ENCODE data around the gene RHBDF2. TPM values are rescaled to one million over a fixed set of nuclear protein-coding genes. Genes with fewer than 3 reads are reported as not detected.

Gene RHBDF2
- polyA plus RNA-seq, 3 donors, result 36.9 to 124 (median 68.6) TPM

DNA sequence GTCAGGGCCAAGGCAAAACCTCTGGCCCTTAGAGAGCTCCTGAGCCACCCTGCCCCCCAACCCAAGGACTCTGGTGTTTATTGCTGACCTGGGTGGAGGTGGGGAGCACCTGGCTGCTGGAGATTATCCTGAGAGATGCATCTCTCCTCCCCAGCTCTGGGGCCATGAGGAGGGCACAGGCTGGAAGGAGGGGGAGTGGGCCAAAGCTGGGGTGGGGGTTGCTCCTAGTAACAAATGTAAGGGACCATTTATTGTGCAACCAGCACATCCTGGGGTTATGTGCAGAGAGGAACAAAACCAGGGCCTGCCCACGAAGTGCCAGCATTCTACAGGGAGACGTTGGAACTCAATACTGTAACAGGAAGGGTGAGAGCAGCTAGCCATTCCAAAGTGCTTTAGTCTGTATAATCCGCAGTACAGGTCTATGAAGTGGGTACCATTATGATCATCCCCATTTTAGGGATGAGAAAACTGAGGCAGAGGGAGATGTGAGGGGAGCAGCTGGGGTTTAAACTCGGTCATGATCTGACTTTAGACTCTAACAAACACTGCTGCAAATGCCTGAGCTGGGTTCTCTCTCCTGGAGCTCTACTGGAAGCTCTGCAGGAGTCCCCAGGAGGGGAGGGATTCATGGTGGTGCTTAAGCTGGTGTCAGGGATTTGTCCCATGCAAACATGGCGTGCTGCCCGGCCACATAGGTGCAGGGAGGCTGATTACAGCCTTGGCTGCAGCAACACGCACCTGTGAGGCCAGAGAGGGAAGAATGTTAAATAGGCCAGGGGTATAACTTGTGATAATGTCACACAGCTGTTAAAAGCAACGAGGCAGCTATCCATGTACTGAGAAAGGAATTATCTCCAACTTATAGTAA, 1.4 kb upstream of the RHBDF2 start:
- TF ChIP-seq, protein P1, sequence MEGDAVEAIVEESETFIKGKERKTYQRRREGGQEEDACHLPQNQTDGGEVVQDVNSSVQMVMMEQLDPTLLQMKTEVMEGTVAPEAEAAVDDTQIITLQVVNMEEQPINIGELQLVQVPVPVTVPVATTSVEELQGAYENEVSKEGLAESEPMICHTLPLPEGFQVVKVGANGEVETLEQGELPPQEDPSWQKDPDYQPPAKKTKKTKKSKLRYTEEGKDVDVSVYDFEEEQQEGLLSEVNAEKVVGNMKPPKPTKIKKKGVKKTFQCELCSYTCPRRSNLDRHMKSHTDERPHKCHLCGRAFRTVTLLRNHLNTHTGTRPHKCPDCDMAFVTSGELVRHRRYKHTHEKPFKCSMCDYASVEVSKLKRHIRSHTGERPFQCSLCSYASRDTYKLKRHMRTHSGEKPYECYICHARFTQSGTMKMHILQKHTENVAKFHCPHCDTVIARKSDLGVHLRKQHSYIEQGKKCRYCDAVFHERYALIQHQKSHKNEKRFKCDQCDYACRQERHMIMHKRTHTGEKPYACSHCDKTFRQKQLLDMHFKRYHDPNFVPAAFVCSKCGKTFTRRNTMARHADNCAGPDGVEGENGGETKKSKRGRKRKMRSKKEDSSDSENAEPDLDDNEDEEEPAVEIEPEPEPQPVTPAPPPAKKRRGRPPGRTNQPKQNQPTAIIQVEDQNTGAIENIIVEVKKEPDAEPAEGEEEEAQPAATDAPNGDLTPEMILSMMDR (IDR thresholded peaks at IDR 0.05), result no peak
- 44% methylated on average over 5 of the region's 8 CpGs for WGBS (ENCODE audit: insufficient coverage)
- Histone ChIP-seq H3K4me1 (ENCODE audit: control insufficient read depth in 1 of 2, insufficient read depth in 2 of 2, low read length in 2 of 2) (peaks cover 66 to 73% of the 10 kb centered on the region in 2 donors), H3K4me3 (replicated peaks in 1 of 3; ENCODE audit: low read depth in 2 of 3, low read length in 3 of 3) (peak overlapping the region in 1 of 3 experiments; percentile 97), H3K4me2 (replicated peaks; ENCODE audit: extremely low read depth, low read length, poor library complexity, severe bottlenecking) (peak overlapping the region; percentile 100), H4K20me1 (ENCODE audit: insufficient read depth, low read length) (no peaks in the 10 kb centered on the region), H3K9ac (ENCODE audit: insufficient read depth, low read length, poor library complexity, severe bottlenecking) (peak overlapping the region; percentile 99), H3K9me3 (replicated peaks in 1 of 2; ENCODE audit: control insufficient read depth in 1 of 2, insufficient read depth in 1 of 2, low read length in 2 of 2) (no peaks in the 10 kb centered on the region), H3K36me3 (replicated peaks in 1 of 2; ENCODE audit: control insufficient read depth in 1 of 2, insufficient read depth in 2 of 2, low read length in 2 of 2) (peaks cover 4 to 12% of the 10 kb centered on the region in 2 donors), H3K27ac (ENCODE audit: low read depth in 1 of 2, low read length in 2 of 2) (peak overlapping the region; percentile 85 to 97), H3K79me2 (ENCODE audit: insufficient read depth, low read length) (peaks cover 37% of the 10 kb centered on the region), H3K27me3 (ENCODE audit: control insufficient read depth in 2 of 2, insufficient read depth in 2 of 2, low read length in 2 of 2) (no peaks in the 10 kb centered on the region), H2AFZ (ENCODE audit: insufficient read depth, low read depth, low read length, poor library complexity, severe bottlenecking) (no peak overlapping the region)
- intact Hi-C loops (cut with micrococcal nuclease), result loop anchor here in 1 of 2 donors (10.0 kb wide), 2 partner anchors 118 to 212 kb away; partner anchors contain the start of genes MXRA7 and SPHK1
- peaks cover 1 to 5% (median 4%) of the 10 kb centered on the region in 3 donors for H3K27me3 Mint-ChIP-seq (ENCODE audit: low read depth in 3 of 3)
- H3K27ac Mint-ChIP-seq, result peak overlapping the region; percentile 95 to 99 (median 98)
- peak overlapping the region; percentile 35 to 51 for H3K4me3 Mint-ChIP-seq
- DNase-seq, result peak in 2 of 3 donors; percentile 40 to 55
- H3K4me1 Mint-ChIP-seq, result peaks cover 69% of the 10 kb centered on the region
- no peaks in the 10 kb centered on the region for H3K9me3 Mint-ChIP-seq
- H3K36me3 Mint-ChIP-seq, result peaks cover 19 to 22% of the 10 kb centered on the region in 2 donors

DNA sequence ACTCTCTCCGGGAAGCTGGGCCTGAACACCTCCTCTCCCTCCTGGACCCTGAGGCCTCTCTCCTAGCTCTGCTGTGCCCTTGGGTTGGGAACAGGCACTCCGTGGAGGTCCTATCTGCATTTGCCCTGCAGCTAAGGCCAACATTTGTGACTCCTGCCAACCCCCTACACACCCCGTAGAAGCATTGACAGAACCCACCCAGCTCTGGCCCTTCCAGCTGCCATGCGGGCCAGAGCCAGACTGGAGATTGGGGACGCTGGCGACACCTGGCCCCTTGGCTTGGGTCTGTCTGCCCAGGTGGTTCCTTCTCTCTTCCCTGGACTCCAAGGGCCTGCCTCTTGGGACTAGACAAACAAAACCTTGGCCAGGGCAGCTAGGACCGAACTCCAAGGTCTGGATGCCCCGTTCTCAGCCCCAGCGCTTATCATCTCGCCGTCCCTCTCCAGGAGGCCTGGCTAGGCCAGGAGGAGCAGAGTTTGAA, 644 bp upstream of the RHBDF2 start:
- intact Hi-C loops (cut with micrococcal nuclease), result loop anchor here (1.0 to 10.0 kb wide), 3 partner anchors 9 to 213 kb away; partner anchors contain the start of genes MXRA7 (in 1 of the 2) and SPHK1 (in 1 of the 2)
- Histone ChIP-seq H3K9ac (ENCODE audit: insufficient read depth, low read length, poor library complexity, severe bottlenecking) (peak overlapping the region; percentile 99), H3K4me2 (replicated peaks; ENCODE audit: extremely low read depth, low read length, poor library complexity, severe bottlenecking) (peak overlapping the region; percentile 100), H3K36me3 (replicated peaks in 1 of 2; ENCODE audit: control insufficient read depth in 1 of 2, insufficient read depth in 2 of 2, low read length in 2 of 2) (peaks cover 4 to 16% of the 10 kb centered on the region in 2 donors), H3K79me2 (ENCODE audit: insufficient read depth, low read length) (peaks cover 44% of the 10 kb centered on the region), H3K27ac (ENCODE audit: low read depth in 1 of 2, low read length in 2 of 2) (peak overlapping the region; percentile 85 to 97), H2AFZ (ENCODE audit: insufficient read depth, low read depth, low read length, poor library complexity, severe bottlenecking) (peak overlapping the region; percentile 42), H3K4me3 (replicated peaks in 1 of 3; ENCODE audit: low read depth in 2 of 3, low read length in 3 of 3) (peak overlapping the region in 1 of 3 experiments; percentile 97), H3K9me3 (replicated peaks in 1 of 2; ENCODE audit: control insufficient read depth in 1 of 2, insufficient read depth in 1 of 2, low read length in 2 of 2) (no peaks in the 10 kb centered on the region), H3K27me3 (ENCODE audit: control insufficient read depth in 2 of 2, insufficient read depth in 2 of 2, low read length in 2 of 2) (no peaks in the 10 kb centered on the region), H3K4me1 (ENCODE audit: control insufficient read depth in 1 of 2, insufficient read depth in 2 of 2, low read length in 2 of 2) (peaks cover 72 to 80% of the 10 kb centered on the region in 2 donors), H4K20me1 (ENCODE audit: insufficient read depth, low read length) (no peaks in the 10 kb centered on the region)
- peaks cover 75% of the 10 kb centered on the region for H3K4me1 Mint-ChIP-seq
- no peaks in the 10 kb centered on the region for H3K9me3 Mint-ChIP-seq
- TF ChIP-seq, protein P1 (IDR thresholded peaks at IDR 0.05), result no peak
- DNase-seq, result no peak
- H3K36me3 Mint-ChIP-seq, result peaks cover 26 to 29% of the 10 kb centered on the region in 2 donors
- 73% methylated on average over 6 of the region's 11 CpGs for WGBS (ENCODE audit: insufficient coverage)
- H3K27ac Mint-ChIP-seq, result peak overlapping the region; percentile 95 to 99 (median 98)
- H3K4me3 Mint-ChIP-seq, result peak overlapping the region; percentile 88 to 95
- peaks cover 0 to 4% (median under 1%) of the 10 kb centered on the region in 3 donors for H3K27me3 Mint-ChIP-seq (ENCODE audit: low read depth in 3 of 3)
